ENCODE measurements around the gene GRM3.

GRM3 gene

GRCh38 chr7:86900886-86901285 lies 257.2 kb downstream of the GRM3 start:
- DNase-seq (ENCODE audit: low read depth in 2 of 2) = no peak

GRCh38 chr7:86904949-86905834 lies 261.5 kb downstream of the GRM3 start:
- peak in 1 of 2 experiments; percentile 6 for DNase-seq (ENCODE audit: low read depth in 2 of 2)

- no peak for DNase-seq (ENCODE audit: low read depth in 2 of 2)
Measured at GRCh38 chr7:86908948-86909347, 265.2 kb downstream of the GRM3 start.

GRCh38 chr7:86911659-86912058 lies 267.9 kb downstream of the GRM3 start:
- no peak for DNase-seq (ENCODE audit: low read depth in 2 of 2)

GRCh38 chr7:86913709-86914108 lies 270.0 kb downstream of the GRM3 start:
- DNase-seq (ENCODE audit: low read depth in 2 of 2) = peak; percentile 93 to 94
